Liver (tissue), 10 donors: ENCODE data around the gene PAQR4. TPM values are rescaled to one million over a fixed set of nuclear protein-coding genes. Genes with fewer than 3 reads are reported as not detected.

Experiments
- DNase-seq: peaks from one replicate; pipeline ENCODE4 v3.0.0-alpha.2; 2017; ENCODE audit warnings: low spot score
- H3K27ac ChIP-seq, 2 donors: one replicate each; pipeline ENCODE4 v1.7.0; 2013; ENCODE audit warnings: inconsistent platforms in 2 of 2, low read length in 2 of 2, control low read depth in 1 of 2, low read depth in 1 of 2, mild to moderate bottlenecking in 1 of 2
- H3K27me3 ChIP-seq, 4 donors: one replicate each; pipeline versions ENCODE4 v1.6.1 to v1.7.0; 2013; ENCODE audit warnings: low read length in 3 of 4, inconsistent platforms in 1 of 4, mild to moderate bottlenecking in 1 of 4, moderate library complexity in 1 of 4; ENCODE audit not compliant: control insufficient read depth in 4 of 4, insufficient read depth in 4 of 4
- H3K36me3 ChIP-seq, 4 donors: one replicate each; pipeline versions ENCODE4 v1.6.1 to v1.7.0; 2013; ENCODE audit warnings: low read length in 3 of 4, mild to moderate bottlenecking in 3 of 4, low read depth in 1 of 4, moderate library complexity in 1 of 4; ENCODE audit not compliant: control insufficient read depth in 4 of 4, insufficient read depth in 3 of 4
- H3K4me1 ChIP-seq, 4 donors: one replicate each; pipeline versions ENCODE4 v1.6.1 to v1.7.0; 2013; ENCODE audit warnings: low read length in 3 of 4, mild to moderate bottlenecking in 3 of 4, moderate library complexity in 1 of 4; ENCODE audit not compliant: control insufficient read depth in 4 of 4, insufficient read depth in 4 of 4
- H3K4me3 ChIP-seq, 3 donors: one replicate each; pipeline versions ENCODE4 v1.6.1 to v1.7.0; 2013; ENCODE audit warnings: low read length in 3 of 3, control low read depth in 1 of 3, low read depth in 1 of 3, mild to moderate bottlenecking in 1 of 3
- H3K9ac ChIP-seq, 2 donors: one replicate each; pipeline ENCODE4 v1.7.0; 2013; ENCODE audit warnings: low read length in 2 of 2, mild to moderate bottlenecking in 2 of 2, moderate library complexity in 2 of 2, control low read depth in 1 of 2, low read depth in 1 of 2
- H3K9me3 ChIP-seq, 4 donors: one replicate each; pipeline versions ENCODE4 v1.6.1 to v1.7.0; 2013; ENCODE audit warnings: low read length in 3 of 4; ENCODE audit not compliant: control insufficient read depth in 4 of 4
- CTCF ChIP-seq: fragments of 150-350 bp; IDR thresholded peaks from 2 replicates; pipeline ENCODE4 v1.5.1; 2017; ENCODE audit warnings: improper control_type of control experiment, low read depth, low read length; ENCODE audit not compliant: missing input control
- EGR1 ChIP-seq, 2 donors: IDR thresholded peaks; 2 replicates each; pipeline ENCODE4 v1.6.1; 2016 to 2018; ENCODE audit warnings: antibody characterized with exemption in 2 of 2, low read depth in 2 of 2
- FOXA1 ChIP-seq: IDR thresholded peaks from 2 replicates; pipeline ENCODE4 v1.6.1; 2016; ENCODE audit warnings: antibody characterized with exemption
- GABPA ChIP-seq, 2 donors: IDR thresholded peaks in 1 of 2; conservative IDR thresholded peaks in 1 of 2; 2 replicates each; pipeline ENCODE4 v1.6.1; 2016; ENCODE audit warnings: antibody characterized with exemption in 2 of 2, mild to moderate bottlenecking in 1 of 2, moderate library complexity in 1 of 2
- HNF4A ChIP-seq, 2 donors: conservative IDR thresholded peaks; 2 replicates each; pipeline ENCODE4 v1.6.1; 2016; ENCODE audit warnings: antibody characterized with exemption in 2 of 2, mild to moderate bottlenecking in 2 of 2
- HNF4G ChIP-seq: IDR thresholded peaks from 2 replicates; pipeline ENCODE4 v1.6.1; 2016; ENCODE audit warnings: antibody characterized with exemption
- JUND ChIP-seq, 2 donors: IDR thresholded peaks; 2 replicates each; pipeline ENCODE4 v1.6.1; 2016; ENCODE audit warnings: antibody characterized with exemption in 2 of 2
- MAX ChIP-seq: IDR thresholded peaks from 2 replicates; pipeline ENCODE4 v1.6.1; 2016; ENCODE audit warnings: antibody characterized with exemption
- RAD21 ChIP-seq, 2 donors: IDR thresholded peaks; 2 replicates each; pipeline ENCODE4 v1.6.1; 2016; ENCODE audit warnings: antibody characterized with exemption in 2 of 2, mild to moderate bottlenecking in 2 of 2
- REST ChIP-seq: IDR thresholded peaks from 2 replicates; pipeline ENCODE4 v1.6.1; 2016; ENCODE audit warnings: antibody characterized with exemption, mild to moderate bottlenecking
- RXRA ChIP-seq, 2 donors: IDR thresholded peaks; 2 replicates each; pipeline ENCODE4 v1.6.1; 2017 to 2018; ENCODE audit warnings: antibody characterized with exemption in 2 of 2, mild to moderate bottlenecking in 1 of 2
- SP1 ChIP-seq: IDR thresholded peaks from 2 replicates; pipeline ENCODE4 v1.6.1; 2018; ENCODE audit warnings: antibody characterized with exemption, mild to moderate bottlenecking
- YY1 ChIP-seq: IDR thresholded peaks from 2 replicates; pipeline ENCODE4 v1.6.1; 2016; ENCODE audit warnings: antibody characterized with exemption, mild to moderate bottlenecking
- ZBTB33 ChIP-seq: IDR thresholded peaks from 2 replicates; pipeline ENCODE4 v1.6.1; 2016; ENCODE audit warnings: antibody characterized with exemption
- WGBS: extraction: QIAGEN DNeasy Blood & Tissue Kit; methylation state at CpG from one replicate; pipeline ENCODE4 v1.1.7; 2013; 5-methylcytosine and 5-hydroxymethylcytosine counted together
- polyA plus RNA-seq, 2 donors: library from polyadenylated mRNA; stranded (reverse) in 1 of 2; unstranded in 1 of 2; fragments of 200-250 nt in 1 of 2; fragments of >200 nt in 1 of 2; fragmentation: Nextera tagmentation in 1 of 2; extraction: Ambion mirVana in 1 of 2; gene quantifications; one replicate each; pipeline versions ENCODE4 v1.2.1 to v1.2.3, GENCODE V29; 2013 to 2015
- small RNA-seq: library from RNA; depleted of rRNA; stranded (forward); fragments of <200 nt; gene quantifications from one replicate; pipeline ENCODE3, GENCODE V24; 2014
- total RNA-seq, 2 donors: library from RNA; depleted of rRNA; stranded (reverse); fragments of >200 nt; gene quantifications; one replicate each; pipeline ENCODE4 v1.2.3, GENCODE V29; 2014
- TF ChIP-seq, protein P1 (sequence below): IDR thresholded peaks from 2 replicates; pipeline ENCODE4 v1.6.1; 2016; ENCODE audit warnings: antibody characterized with exemption
- donor health status: healthy.
- donor health status: healthy.
- donor health status: healthy.
- donor health status: healthy.
- donor health status: healthy.

Gene PAQR4
- total and polyA plus RNA-seq, 4 donors: 0.63 to 9.9 (median 2.0) TPM

DNA sequence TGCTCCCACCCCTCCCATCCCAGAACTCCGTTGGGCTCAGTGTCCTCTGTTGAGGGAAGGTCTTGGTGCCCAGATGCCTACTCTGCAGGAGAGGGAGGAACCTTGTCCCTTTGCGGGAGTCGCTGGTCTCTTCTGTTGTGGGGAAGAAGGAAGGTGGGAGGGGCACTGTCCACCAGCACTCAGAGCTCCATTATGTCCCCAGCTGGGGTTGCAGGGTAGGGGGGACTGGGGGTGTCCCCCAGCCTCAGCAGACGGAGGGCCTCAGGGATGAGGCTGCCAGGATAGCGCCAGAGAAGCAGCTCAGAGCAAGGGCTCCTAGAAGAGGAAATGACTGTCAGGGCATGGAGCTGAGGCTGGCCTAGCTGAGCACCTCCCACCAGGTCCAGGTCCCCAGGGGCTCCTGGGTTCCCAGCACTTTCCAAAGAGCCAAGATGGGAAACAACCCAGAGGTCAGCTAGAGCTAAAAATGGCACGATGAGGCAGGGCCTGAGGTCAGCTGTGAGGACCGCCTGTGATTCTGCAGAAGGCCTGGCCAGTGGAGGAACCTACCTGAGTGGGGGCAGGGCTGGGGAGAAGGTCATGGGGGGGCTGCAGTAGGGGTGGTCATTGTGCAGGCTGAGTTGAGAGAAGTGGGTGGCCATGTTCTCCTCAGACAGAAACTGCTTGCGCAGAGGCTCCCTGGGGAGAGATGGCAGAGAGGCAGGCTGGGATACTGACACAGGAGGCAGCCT, 53.7 kb downstream of the PAQR4 start:
- H3K27me3 ChIP-seq: no peaks in the 10 kb centered on the region
- H3K4me3 ChIP-seq: peak overlapping the region in 1 of 3 donors; percentile 72
- no peak overlapping the region for H3K9ac ChIP-seq
- 70% methylated on average over 8 of the region's 8 CpGs for WGBS
- H3K4me1 ChIP-seq: peaks cover 14 to 39% (median 26%) of the 10 kb centered on the region in 4 donors
- H3K36me3 ChIP-seq: peaks cover 0 to 14% (median 3%) of the 10 kb centered on the region in 4 donors
- TF ChIP-seq HNF4G: no peak
- no peak for TF ChIP-seq SP1
- TF ChIP-seq YY1: no peak
- no peak for TF ChIP-seq FOXA1
- no peak for TF ChIP-seq RXRA (IDR thresholded peaks at IDR 0.05)
- TF ChIP-seq HNF4A (conservative IDR thresholded peaks at IDR 0.05): no peak
- TF ChIP-seq EGR1 (IDR thresholded peaks at IDR 0.05; ENCODE audit: low read depth in 2 of 2): no peak
- TF ChIP-seq RAD21 (IDR thresholded peaks at IDR 0.05): no peak
- no peak for TF ChIP-seq GABPA (IDR thresholded peaks at IDR 0.05 in 1 of 2, conservative IDR thresholded peaks at IDR 0.05 in 1 of 2)
- TF ChIP-seq, protein P1, sequence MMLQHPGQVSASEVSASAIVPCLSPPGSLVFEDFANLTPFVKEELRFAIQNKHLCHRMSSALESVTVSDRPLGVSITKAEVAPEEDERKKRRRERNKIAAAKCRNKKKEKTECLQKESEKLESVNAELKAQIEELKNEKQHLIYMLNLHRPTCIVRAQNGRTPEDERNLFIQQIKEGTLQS: no peak
- no peak for TF ChIP-seq MAX
- no peak for TF ChIP-seq CTCF
- TF ChIP-seq REST: no peak
- TF ChIP-seq ZBTB33: no peak
- TF ChIP-seq JUND (IDR thresholded peaks at IDR 0.05): no peak
- no peaks in the 10 kb centered on the region for H3K9me3 ChIP-seq
- H3K27ac ChIP-seq: peak overlapping the region; percentile 95 to 97
- DNase-seq: no peak

Small RNAs within 50 kb of the gene (small RNA-seq; reads per million reads assigned to genes)
- not detected for gene LINC00514

Other genes starting within 250 kb of the PAQR4 start
- 1 to 10 TPM in 1 of 2 donors, under 1 TPM in 1; 0.05 to 1.5 TPM for gene PRSS27, start 249.1 kb upstream of the PAQR4 start, total RNA-seq
- under 1 TPM in 1 of 2 donors, not detected in 1; 0.22 TPM for gene PRSS27, start 249.1 kb upstream of the PAQR4 start, polyA plus RNA-seq
- gene SRRM2, start 216.7 kb upstream of the PAQR4 start, total RNA-seq: 100 to 1,000 TPM in 1 of 2 donors, 10 to 100 TPM in 1; 84.8 to 119 TPM
- 100 to 1,000 TPM; 147 to 199 TPM for gene SRRM2, start 216.7 kb upstream of the PAQR4 start, polyA plus RNA-seq
- 100 to 1,000 TPM; 114 to 395 TPM for gene ELOB, start 192.1 kb upstream of the PAQR4 start, total RNA-seq
- 100 to 1,000 TPM; 252 to 374 TPM for gene ELOB, start 192.1 kb upstream of the PAQR4 start, polyA plus RNA-seq
- gene PRSS33, start 181.8 kb upstream of the PAQR4 start, total RNA-seq: not detected
- gene PRSS33, start 181.8 kb upstream of the PAQR4 start, polyA plus RNA-seq: not detected
- gene PRSS41, start 170.9 kb upstream of the PAQR4 start, total RNA-seq: not detected
- gene PRSS41, start 170.9 kb upstream of the PAQR4 start, polyA plus RNA-seq: not detected
- gene PRSS21, start 152.1 kb upstream of the PAQR4 start, total RNA-seq: 1 to 10 TPM in 1 of 2 donors, not detected in 1; 1.0 TPM
- under 1 TPM; 0.18 to 0.26 TPM for gene PRSS21, start 152.1 kb upstream of the PAQR4 start, polyA plus RNA-seq
- under 1 TPM; 0.33 to 0.79 TPM for gene ZG16B, start 139.0 kb upstream of the PAQR4 start, total RNA-seq
- under 1 TPM; 0.24 to 0.53 TPM for gene ZG16B, start 139.0 kb upstream of the PAQR4 start, polyA plus RNA-seq
- gene PRSS22, start 111.2 kb upstream of the PAQR4 start, total RNA-seq: 1 to 10 TPM in 1 of 2 donors, not detected in 1; 1.1 TPM
- under 1 TPM; 0.23 to 0.32 TPM for gene PRSS22, start 111.2 kb upstream of the PAQR4 start, polyA plus RNA-seq
- gene FLYWCH2, start 86.1 kb upstream of the PAQR4 start, total RNA-seq: 10 to 100 TPM in 1 of 2 donors, 1 to 10 TPM in 1; 7.1 to 21.0 TPM
- gene FLYWCH2, start 86.1 kb upstream of the PAQR4 start, polyA plus RNA-seq: 10 to 100 TPM in 1 of 2 donors, 1 to 10 TPM in 1; 4.9 to 10.2 TPM
- 10 to 100 TPM in 1 of 2 donors, 1 to 10 TPM in 1; 6.2 to 12.2 TPM for gene FLYWCH1, start 57.4 kb upstream of the PAQR4 start, total RNA-seq
- gene FLYWCH1, start 57.4 kb upstream of the PAQR4 start, polyA plus RNA-seq: 1 to 10 TPM; 3.9 to 9.5 TPM
- gene KREMEN2, start 5.1 kb upstream of the PAQR4 start, total RNA-seq: not detected
- gene KREMEN2, start 5.1 kb upstream of the PAQR4 start, polyA plus RNA-seq: not detected
- 10 to 100 TPM in 1 of 2 donors, under 1 TPM in 1; 0.50 to 15.8 TPM for gene PKMYT1, start 11.1 kb downstream of the PAQR4 start, total RNA-seq
- gene PKMYT1, start 11.1 kb downstream of the PAQR4 start, polyA plus RNA-seq: 1 to 10 TPM; 1.7 to 3.4 TPM
- gene CLDN9, start 43.6 kb downstream of the PAQR4 start, total RNA-seq: under 1 TPM; 0.05 to 0.25 TPM
- under 1 TPM; 0.25 to 0.32 TPM for gene CLDN9, start 43.6 kb downstream of the PAQR4 start, polyA plus RNA-seq
- gene CLDN6, start 48.8 kb downstream of the PAQR4 start, total RNA-seq: under 1 TPM in 1 of 2 donors, not detected in 1; 0.75 TPM
- gene CLDN6, start 48.8 kb downstream of the PAQR4 start, polyA plus RNA-seq: not detected
- gene TNFRSF12A, start 51.0 kb downstream of the PAQR4 start, total RNA-seq: 1 to 10 TPM; 7.9 to 8.8 TPM
- 10 to 100 TPM in 1 of 2 donors, 1 to 10 TPM in 1; 9.4 to 35.5 TPM for gene TNFRSF12A, start 51.0 kb downstream of the PAQR4 start, polyA plus RNA-seq
- gene HCFC1R1, start 54.6 kb downstream of the PAQR4 start, total RNA-seq: 1 to 10 TPM; 1.4 to 2.2 TPM
- gene HCFC1R1, start 54.6 kb downstream of the PAQR4 start, polyA plus RNA-seq: 10 to 100 TPM; 16.3 to 17.6 TPM
- gene THOC6, start 54.7 kb downstream of the PAQR4 start, total RNA-seq: 10 to 100 TPM; 12.6 to 14.8 TPM
- 10 to 100 TPM; 10.8 TPM for gene THOC6, start 54.7 kb downstream of the PAQR4 start, polyA plus RNA-seq
- under 1 TPM in 1 of 2 donors, not detected in 1; 0.59 TPM for gene BICDL2, start 67.6 kb downstream of the PAQR4 start, total RNA-seq
- gene BICDL2, start 67.6 kb downstream of the PAQR4 start, polyA plus RNA-seq: under 1 TPM; 0.15 to 0.33 TPM
- gene MMP25, start 77.2 kb downstream of the PAQR4 start, total RNA-seq: 1 to 10 TPM in 1 of 2 donors, under 1 TPM in 1; 0.47 to 2.7 TPM
- gene MMP25, start 77.2 kb downstream of the PAQR4 start, polyA plus RNA-seq: 1 to 10 TPM in 1 of 2 donors, under 1 TPM in 1; 0.57 to 1.3 TPM
- 100 to 1,000 TPM in 1 of 2 donors, 1 to 10 TPM in 1; 8.6 to 328 TPM for gene IL32, start 96.3 kb downstream of the PAQR4 start, total RNA-seq
- 100 to 1,000 TPM in 1 of 2 donors, 10 to 100 TPM in 1; 93.4 to 300 TPM for gene IL32, start 96.3 kb downstream of the PAQR4 start, polyA plus RNA-seq
- gene ZSCAN10, start 129.9 kb downstream of the PAQR4 start, total RNA-seq: not detected
- gene ZSCAN10, start 129.9 kb downstream of the PAQR4 start, polyA plus RNA-seq: not detected
- 1 to 10 TPM; 4.1 to 6.9 TPM for gene ZNF205, start 143.2 kb downstream of the PAQR4 start, total RNA-seq
- gene ZNF205, start 143.2 kb downstream of the PAQR4 start, polyA plus RNA-seq: 1 to 10 TPM; 2.0 to 5.9 TPM
- 1 to 10 TPM; 1.9 to 4.5 TPM for gene ZNF213, start 165.7 kb downstream of the PAQR4 start, total RNA-seq
- 1 to 10 TPM in 1 of 2 donors, under 1 TPM in 1; 0.56 to 1.6 TPM for gene ZNF213, start 165.7 kb downstream of the PAQR4 start, polyA plus RNA-seq
- gene OR1F1, start 218.9 kb downstream of the PAQR4 start, total RNA-seq: not detected
- not detected for gene OR1F1, start 218.9 kb downstream of the PAQR4 start, polyA plus RNA-seq